Measurements from ENCODE around the gene TNFRSF25. TPM values are rescaled to one million over a fixed set of nuclear protein-coding genes. Genes with fewer than 3 reads are reported as not detected.
"Not testable (repeated sequence)": the region's sequence is repeated elsewhere in the genome, so short reads cannot be mapped to it uniquely, and the experiment has no call there.

Gene TNFRSF25
- total RNA-seq, 1 experiment from 2014 or later, result 0.12 TPM

- no peak for DNase-seq (ENCODE audit: low read depth)
Observed at GRCh38 chr1:6468729-6469461, 2.9 kb upstream of the TNFRSF25 start.

GRCh38 chr1:6467744-6468688 lies 2.0 kb upstream of the TNFRSF25 start:
- DNase-seq (ENCODE audit: low read depth), result no peak

- DNase-seq (ENCODE audit: low read depth), result no peak
Observed at GRCh38 chr1:6467224-6467623, 1.3 kb upstream of the TNFRSF25 start.

GRCh38 chr1:6466751-6467150 lies 778 bp upstream of the TNFRSF25 start:
- DNase-seq (ENCODE audit: low read depth), result no peak

GRCh38 chr1:6465461-6466005 lies 440 bp downstream of the TNFRSF25 start:
- no peak for DNase-seq (ENCODE audit: low read depth)

GRCh38 chr1:6464915-6465314 lies 1.1 kb downstream of the TNFRSF25 start:
- no peak for DNase-seq (ENCODE audit: low read depth)

- DNase-seq (ENCODE audit: low read depth), result no peak
Observed at GRCh38 chr1:6464514-6464836, 1.5 kb downstream of the TNFRSF25 start.

- DNase-seq (ENCODE audit: low read depth), result no peak
Observed at GRCh38 chr1:6463120-6463412, 2.9 kb downstream of the TNFRSF25 start.

GRCh38 chr1:6462412-6463119 lies 3.4 kb downstream of the TNFRSF25 start:
- no peak for DNase-seq (ENCODE audit: low read depth)

- no peak for DNase-seq (ENCODE audit: low read depth)
Observed at GRCh38 chr1:6461538-6462411, 4.2 kb downstream of the TNFRSF25 start.

- no peak for DNase-seq (ENCODE audit: low read depth)
Observed at GRCh38 chr1:6461051-6461530, 4.9 kb downstream of the TNFRSF25 start.

GRCh38 chr1:6460301-6461050 lies 5.5 kb downstream of the TNFRSF25 start:
- no peak for DNase-seq (ENCODE audit: low read depth)

GRCh38 chr1:6459850-6460265 lies 6.1 kb downstream of the TNFRSF25 start:
- DNase-seq (ENCODE audit: low read depth), result no peak

GRCh38 chr1:6456800-6457466 lies 9.0 kb downstream of the TNFRSF25 start:
- DNase-seq (ENCODE audit: low read depth), result no peak

- not testable (repeated sequence) for DNase-seq (ENCODE audit: low read depth)
Observed at GRCh38 chr1:6455752-6456520, 10.0 kb downstream of the TNFRSF25 start.

- no peak for DNase-seq (ENCODE audit: low read depth)
Observed at GRCh38 chr1:6454856-6455751, 10.9 kb downstream of the TNFRSF25 start.

GRCh38 chr1:6453895-6454855 lies 11.8 kb downstream of the TNFRSF25 start:
- DNase-seq (ENCODE audit: low read depth), result not testable (repeated sequence)
